Body of pancreas (tissue), 4 donors: ENCODE data around the gene ANKUB1.

Source experiments
- POLR2A ChIP-seq, 3 donors: fragments of 450-650 bp; IDR thresholded peaks; one replicate each; pipeline ENCODE4 v1.6.1; 2016; ENCODE audit warnings: antibody characterized with exemption in 3 of 3, mild to moderate bottlenecking in 2 of 3
- TF ChIP-seq, protein P1 (sequence below), 7 experiments: fragments of 450-650 bp in 4 of 7; fragments of 200-600 bp in 3 of 7; sonication (generic) in 3 of 7; IDR thresholded peaks; one replicate each; pipeline ENCODE4 v1.5.1; 2016 to 2019; ENCODE audit warnings: antibody characterized with exemption in 7 of 7

DNA sequence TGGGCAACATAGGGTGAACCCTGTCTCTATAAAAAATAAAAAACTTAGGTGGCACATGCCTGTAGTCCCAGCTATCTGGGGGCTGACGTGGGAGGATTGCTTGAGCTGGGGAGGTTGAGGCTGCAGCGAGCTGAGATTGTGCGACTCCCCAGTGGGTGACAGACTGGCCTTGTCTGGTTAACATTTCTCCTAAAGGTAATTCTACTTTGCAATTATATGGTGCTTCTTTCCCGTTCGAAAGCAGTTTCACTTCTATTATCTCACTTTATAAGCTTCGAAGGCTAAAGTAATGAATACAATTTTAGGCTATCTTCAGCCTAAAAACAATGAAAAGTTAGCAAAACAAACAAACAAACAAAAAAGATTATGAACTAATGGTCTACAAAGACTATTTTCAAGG, 75.4 kb downstream of the ANKUB1 start:
- TF ChIP-seq, protein P1, sequence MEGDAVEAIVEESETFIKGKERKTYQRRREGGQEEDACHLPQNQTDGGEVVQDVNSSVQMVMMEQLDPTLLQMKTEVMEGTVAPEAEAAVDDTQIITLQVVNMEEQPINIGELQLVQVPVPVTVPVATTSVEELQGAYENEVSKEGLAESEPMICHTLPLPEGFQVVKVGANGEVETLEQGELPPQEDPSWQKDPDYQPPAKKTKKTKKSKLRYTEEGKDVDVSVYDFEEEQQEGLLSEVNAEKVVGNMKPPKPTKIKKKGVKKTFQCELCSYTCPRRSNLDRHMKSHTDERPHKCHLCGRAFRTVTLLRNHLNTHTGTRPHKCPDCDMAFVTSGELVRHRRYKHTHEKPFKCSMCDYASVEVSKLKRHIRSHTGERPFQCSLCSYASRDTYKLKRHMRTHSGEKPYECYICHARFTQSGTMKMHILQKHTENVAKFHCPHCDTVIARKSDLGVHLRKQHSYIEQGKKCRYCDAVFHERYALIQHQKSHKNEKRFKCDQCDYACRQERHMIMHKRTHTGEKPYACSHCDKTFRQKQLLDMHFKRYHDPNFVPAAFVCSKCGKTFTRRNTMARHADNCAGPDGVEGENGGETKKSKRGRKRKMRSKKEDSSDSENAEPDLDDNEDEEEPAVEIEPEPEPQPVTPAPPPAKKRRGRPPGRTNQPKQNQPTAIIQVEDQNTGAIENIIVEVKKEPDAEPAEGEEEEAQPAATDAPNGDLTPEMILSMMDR (IDR thresholded peaks at IDR 0.05), result no peak
- TF ChIP-seq POLR2A (IDR thresholded peaks at IDR 0.05), result no peak
